Measurements from ENCODE around the gene ERP27.

DNA sequence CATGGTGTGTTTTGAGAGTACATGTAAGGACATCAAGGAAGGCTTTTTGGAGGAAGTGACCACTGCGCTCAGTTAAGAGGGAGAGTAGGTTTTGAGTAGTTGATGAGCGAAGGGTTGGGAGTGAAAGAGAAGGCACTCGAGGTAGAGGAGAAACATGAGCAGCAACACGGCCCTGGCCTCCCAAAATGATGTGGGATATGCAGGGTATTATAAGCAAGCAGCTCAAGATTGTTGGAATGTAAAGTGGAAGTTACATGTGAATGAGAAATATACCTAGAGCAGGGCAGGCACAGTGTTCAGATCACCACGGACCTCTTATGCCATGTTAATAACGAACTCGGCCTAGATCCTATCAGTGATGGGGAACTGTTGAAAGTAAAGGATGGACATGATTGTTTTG, 25.2 kb upstream of the ERP27 start:
- TF ChIP-seq CTCF (IDR thresholded peaks at IDR 0.05), result no peak
- TF ChIP-seq POLR2A (IDR thresholded peaks at IDR 0.05), result no peak

All from stomach (tissue), 4 donors.